HG02623 (cell line): ENCODE data around the gene ALDH5A1.

Experiments used
- ATAC-seq: cut with Tn5 transposase; IDR thresholded peaks from one replicate; pipeline ENCODE4 v1.9.1; 2021; ENCODE audit warnings: moderate library complexity; ENCODE audit not compliant: unreplicated experiment

The ALDH5A1 gene

GRCh38 chr6:24522228-24523176 is 27.7 kb downstream of the ALDH5A1 start:
- ATAC-seq, result peak; percentile 36

GRCh38 chr6:24524329-24524728 is 29.6 kb downstream of the ALDH5A1 start:
- no peak for ATAC-seq

DNA sequence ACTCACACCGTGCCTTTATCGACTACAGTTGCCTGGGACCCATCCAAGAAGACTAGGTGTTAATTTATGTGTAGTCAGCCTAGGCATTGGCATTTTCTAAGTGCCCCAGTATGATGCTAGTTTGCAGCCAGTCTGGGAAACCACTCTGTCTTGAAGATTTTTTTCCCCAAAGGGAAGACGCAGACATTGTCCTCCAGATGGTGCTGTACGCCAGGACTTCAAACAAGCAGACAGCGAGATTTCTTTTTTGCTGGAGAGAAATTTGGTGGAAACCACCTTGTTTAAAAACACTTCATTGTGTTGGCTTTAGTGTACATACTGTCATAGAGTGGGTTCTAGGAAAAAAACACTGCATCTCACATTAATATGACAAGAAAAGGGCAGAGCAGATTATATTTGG is 30.0 kb downstream of the ALDH5A1 start:
- no peak for ATAC-seq

- ATAC-seq, result no peak
Measured at GRCh38 chr6:24529985-24530384, 35.2 kb downstream of the ALDH5A1 start.

DNA sequence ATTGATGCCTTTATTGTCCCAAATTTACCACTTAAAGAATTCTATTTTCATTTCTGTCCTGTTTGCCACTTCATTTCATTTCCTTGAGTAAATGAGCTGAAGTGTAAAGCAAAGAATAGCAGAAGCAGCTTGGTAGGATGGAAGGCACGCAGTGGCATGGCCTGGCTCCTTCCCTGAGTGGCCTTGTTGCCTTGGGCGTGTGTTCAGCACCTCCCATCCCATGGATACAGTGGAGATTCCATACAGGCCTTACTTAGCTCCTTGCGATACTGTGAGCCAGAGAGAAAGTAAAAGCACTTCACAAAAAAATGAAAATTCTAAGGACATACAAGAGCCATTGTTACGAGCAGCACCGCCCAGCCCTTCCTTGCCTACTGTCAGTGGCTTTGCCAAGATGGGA is 39.6 kb downstream of the ALDH5A1 start:
- ATAC-seq, result no peak

GRCh38 chr6:24535210-24535609 is 40.4 kb downstream of the ALDH5A1 start:
- no peak for ATAC-seq

- no peak for ATAC-seq
Measured at GRCh38 chr6:24536466-24536865, 41.7 kb downstream of the ALDH5A1 start.

DNA sequence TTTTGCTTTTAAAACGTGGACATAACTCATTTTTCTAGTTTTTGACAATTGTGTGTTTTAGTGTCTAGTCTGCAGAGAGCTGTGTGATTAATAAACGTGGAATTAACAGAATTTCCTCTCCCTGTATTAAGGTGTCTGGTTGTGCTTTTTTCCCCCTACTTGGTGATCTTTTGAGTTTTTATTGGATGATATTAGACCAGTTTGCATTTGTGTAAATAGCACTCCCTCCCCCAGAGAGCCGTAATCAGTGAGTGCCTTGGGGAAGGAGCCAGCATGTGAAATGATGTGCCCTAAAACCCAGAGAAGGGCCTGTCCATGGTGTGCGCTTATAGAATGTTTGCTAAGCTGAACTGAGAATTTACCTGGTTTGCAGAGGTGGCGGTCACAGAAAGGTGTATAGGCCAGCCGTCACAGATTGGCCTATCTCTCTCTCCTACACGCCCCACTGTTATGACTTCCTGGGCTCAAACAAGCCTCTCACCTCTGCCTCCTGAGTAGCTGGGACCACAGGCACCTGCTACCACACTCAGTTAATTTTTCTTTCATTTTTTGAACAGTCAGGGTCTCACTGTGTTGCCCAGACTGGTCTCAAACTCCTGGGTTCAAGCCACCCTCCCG is 42.4 kb downstream of the ALDH5A1 start:
- no peak for ATAC-seq

DNA sequence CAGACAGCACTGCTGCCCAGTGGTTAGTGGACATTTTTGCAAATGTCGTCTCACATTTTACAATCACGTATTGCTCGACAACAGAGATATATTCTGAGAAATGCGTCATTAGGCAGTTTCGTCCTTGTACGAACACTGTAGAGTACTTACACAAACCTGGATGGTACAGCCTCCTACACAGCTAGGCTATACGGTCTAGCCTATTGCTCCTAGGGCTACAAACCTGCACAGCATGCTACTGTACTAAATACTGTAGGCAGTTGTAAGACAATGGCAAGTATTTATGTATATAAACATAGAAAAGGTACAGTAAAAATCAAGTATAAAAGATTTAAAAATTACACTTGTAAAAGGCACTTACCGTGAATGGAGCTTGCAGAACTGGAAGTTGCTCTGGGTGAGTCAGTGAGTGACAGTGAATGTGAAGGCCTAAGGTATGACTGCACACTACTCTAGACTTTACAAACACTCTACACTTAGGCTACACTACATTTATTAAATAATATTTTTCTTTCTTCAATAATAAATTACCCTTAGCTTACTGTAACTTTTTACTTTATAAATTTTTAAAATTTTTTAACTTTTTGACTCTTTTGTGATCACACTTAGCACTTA is 43.1 kb downstream of the ALDH5A1 start:
- no peak for ATAC-seq

- ATAC-seq, result no peak
Measured at GRCh38 chr6:24539416-24539815, 44.6 kb downstream of the ALDH5A1 start.

GRCh38 chr6:24540197-24540596 is 45.4 kb downstream of the ALDH5A1 start:
- no peak for ATAC-seq

DNA sequence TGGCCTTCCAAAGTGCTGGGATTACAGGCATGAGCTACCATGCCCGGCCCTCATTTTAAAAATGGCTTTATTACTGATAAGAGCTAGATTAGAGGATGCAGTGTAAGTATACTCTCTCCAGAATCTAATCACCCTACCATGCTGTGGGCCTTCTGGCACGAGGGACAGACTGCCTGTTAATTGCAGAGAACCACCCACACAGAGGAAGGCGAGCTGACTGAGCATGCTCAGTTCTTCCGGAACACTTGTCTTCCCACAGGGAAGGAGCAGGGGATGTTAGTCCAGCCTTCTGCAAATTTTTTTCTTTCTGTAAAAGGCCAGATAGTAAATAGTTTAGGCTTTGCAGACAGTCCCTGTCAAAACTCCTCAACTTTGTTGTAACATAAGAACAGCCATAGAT is 48.9 kb downstream of the ALDH5A1 start:
- ATAC-seq, result no peak

GRCh38 chr6:24545183-24545582 is 50.4 kb downstream of the ALDH5A1 start:
- no peak for ATAC-seq

- no peak for ATAC-seq
Measured at GRCh38 chr6:24545691-24546090, 50.9 kb downstream of the ALDH5A1 start.

GRCh38 chr6:24546439-24546838 is 51.7 kb downstream of the ALDH5A1 start:
- ATAC-seq, result no peak

DNA sequence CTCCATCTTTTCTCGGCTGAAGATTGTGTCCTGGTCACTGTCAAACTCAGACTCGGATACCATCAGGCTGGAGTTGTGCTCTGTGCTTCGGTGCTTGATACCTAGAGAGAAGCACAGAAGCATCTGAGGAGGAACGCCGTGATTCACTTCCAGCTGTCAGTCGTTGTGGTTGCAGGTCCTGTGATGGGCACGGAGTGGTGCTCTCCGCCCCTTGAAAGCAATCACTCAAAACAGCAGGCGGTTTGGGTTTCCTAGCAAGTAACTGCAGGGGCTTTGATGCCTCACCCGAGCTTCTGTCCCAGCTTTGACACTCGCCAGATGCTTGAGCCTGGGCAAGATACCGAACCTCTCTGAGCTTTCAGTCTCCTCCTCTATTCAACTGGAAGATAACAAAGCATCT is 52.5 kb downstream of the ALDH5A1 start:
- ATAC-seq, result peak; percentile 43

- no peak for ATAC-seq
Measured at GRCh38 chr6:24549158-24549557, 54.4 kb downstream of the ALDH5A1 start.

GRCh38 chr6:24549674-24550353 is 55.0 kb downstream of the ALDH5A1 start:
- ATAC-seq, result no peak

DNA sequence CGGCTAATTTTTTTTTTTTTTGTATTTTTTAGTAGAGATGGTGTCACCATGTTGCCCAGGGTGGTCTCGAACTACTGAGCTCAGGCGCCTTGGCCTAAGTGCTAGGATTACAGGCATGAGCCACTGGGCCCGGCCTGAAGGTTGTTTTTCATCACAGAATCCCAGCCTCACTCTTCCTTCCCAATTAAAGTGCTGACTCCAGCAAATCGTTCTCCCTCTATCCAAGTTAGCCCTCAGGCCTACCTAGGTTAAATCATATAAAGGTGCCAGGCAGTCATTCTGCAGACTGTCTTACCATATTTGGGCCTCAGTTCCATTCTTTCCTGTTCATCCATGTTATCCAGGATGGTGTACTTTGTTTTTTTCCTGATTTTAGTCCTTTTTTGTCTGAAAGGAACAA is 56.4 kb downstream of the ALDH5A1 start:
- no peak for ATAC-seq

- no peak for ATAC-seq
Measured at GRCh38 chr6:24554474-24554873, 59.7 kb downstream of the ALDH5A1 start.

DNA sequence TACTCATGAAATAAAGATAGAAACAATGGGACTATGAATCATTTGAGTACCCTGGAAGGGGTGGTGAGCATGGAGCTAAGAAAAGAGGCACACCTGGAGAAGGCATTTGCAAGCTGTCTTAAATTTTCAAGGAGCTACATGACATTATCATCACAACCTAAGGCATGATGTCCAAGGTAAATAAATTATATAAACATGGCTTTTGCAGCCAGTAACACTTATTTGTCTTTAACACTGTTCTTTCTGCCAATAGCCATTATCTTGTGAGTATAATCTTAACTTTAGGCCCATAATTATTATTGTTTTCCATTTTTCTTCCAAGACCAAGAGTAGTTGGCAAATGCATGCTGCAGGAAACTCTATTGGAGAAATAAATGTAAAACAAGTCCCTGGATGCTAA is 63.7 kb downstream of the ALDH5A1 start:
- ATAC-seq, result no peak
